Liver (tissue), 9 donors: ENCODE results near the gene PYY. TPM values are rescaled to one million over a fixed set of nuclear protein-coding genes. Genes with fewer than 3 reads are reported as not detected.

Experiments used
- DNase-seq: peaks from one replicate; pipeline ENCODE4 v3.0.0-alpha.2; 2017; ENCODE audit warnings: low spot score
- H3K27ac ChIP-seq, 2 donors: one replicate each; pipeline ENCODE4 v1.7.0; 2013; ENCODE audit warnings: inconsistent platforms in 2 of 2, low read length in 2 of 2, control low read depth in 1 of 2, low read depth in 1 of 2, mild to moderate bottlenecking in 1 of 2
- H3K27me3 ChIP-seq, 4 donors: one replicate each; pipeline versions ENCODE4 v1.6.1 to v1.7.0; 2013; ENCODE audit warnings: low read length in 3 of 4, inconsistent platforms in 1 of 4, mild to moderate bottlenecking in 1 of 4, moderate library complexity in 1 of 4; ENCODE audit not compliant: control insufficient read depth in 4 of 4, insufficient read depth in 4 of 4
- H3K36me3 ChIP-seq, 4 donors: one replicate each; pipeline versions ENCODE4 v1.6.1 to v1.7.0; 2013; ENCODE audit warnings: low read length in 3 of 4, mild to moderate bottlenecking in 3 of 4, low read depth in 1 of 4, moderate library complexity in 1 of 4; ENCODE audit not compliant: control insufficient read depth in 4 of 4, insufficient read depth in 3 of 4
- H3K4me1 ChIP-seq, 4 donors: one replicate each; pipeline versions ENCODE4 v1.6.1 to v1.7.0; 2013; ENCODE audit warnings: low read length in 3 of 4, mild to moderate bottlenecking in 3 of 4, moderate library complexity in 1 of 4; ENCODE audit not compliant: control insufficient read depth in 4 of 4, insufficient read depth in 4 of 4
- H3K4me3 ChIP-seq, 3 donors: one replicate each; pipeline versions ENCODE4 v1.6.1 to v1.7.0; 2013; ENCODE audit warnings: low read length in 3 of 3, control low read depth in 1 of 3, low read depth in 1 of 3, mild to moderate bottlenecking in 1 of 3
- H3K9ac ChIP-seq, 2 donors: one replicate each; pipeline ENCODE4 v1.7.0; 2013; ENCODE audit warnings: low read length in 2 of 2, mild to moderate bottlenecking in 2 of 2, moderate library complexity in 2 of 2, control low read depth in 1 of 2, low read depth in 1 of 2
- H3K9me3 ChIP-seq, 4 donors: one replicate each; pipeline versions ENCODE4 v1.6.1 to v1.7.0; 2013; ENCODE audit warnings: low read length in 3 of 4; ENCODE audit not compliant: control insufficient read depth in 4 of 4
- FOXA1 ChIP-seq: IDR thresholded peaks from 2 replicates; pipeline ENCODE4 v1.6.1; 2016; ENCODE audit warnings: antibody characterized with exemption
- FOXA2 ChIP-seq: IDR thresholded peaks from 2 replicates; pipeline ENCODE4 v1.6.1; 2016; ENCODE audit warnings: antibody characterized with exemption
- GABPA ChIP-seq, 2 donors: IDR thresholded peaks in 1 of 2; conservative IDR thresholded peaks in 1 of 2; 2 replicates each; pipeline ENCODE4 v1.6.1; 2016; ENCODE audit warnings: antibody characterized with exemption in 2 of 2, mild to moderate bottlenecking in 1 of 2, moderate library complexity in 1 of 2
- HNF4A ChIP-seq, 2 donors: conservative IDR thresholded peaks; 2 replicates each; pipeline ENCODE4 v1.6.1; 2016; ENCODE audit warnings: antibody characterized with exemption in 2 of 2, mild to moderate bottlenecking in 2 of 2
- HNF4G ChIP-seq: IDR thresholded peaks from 2 replicates; pipeline ENCODE4 v1.6.1; 2016; ENCODE audit warnings: antibody characterized with exemption
- JUND ChIP-seq, 2 donors: IDR thresholded peaks; 2 replicates each; pipeline ENCODE4 v1.6.1; 2016; ENCODE audit warnings: antibody characterized with exemption in 2 of 2
- RAD21 ChIP-seq, 2 donors: IDR thresholded peaks; 2 replicates each; pipeline ENCODE4 v1.6.1; 2016; ENCODE audit warnings: antibody characterized with exemption in 2 of 2, mild to moderate bottlenecking in 2 of 2
- RXRA ChIP-seq, 2 donors: IDR thresholded peaks; 2 replicates each; pipeline ENCODE4 v1.6.1; 2017 to 2018; ENCODE audit warnings: antibody characterized with exemption in 2 of 2, mild to moderate bottlenecking in 1 of 2
- SP1 ChIP-seq: IDR thresholded peaks from 2 replicates; pipeline ENCODE4 v1.6.1; 2018; ENCODE audit warnings: antibody characterized with exemption, mild to moderate bottlenecking
- TAF1 ChIP-seq: conservative IDR thresholded peaks from 2 replicates; pipeline ENCODE4 v1.6.1; 2016; ENCODE audit warnings: antibody characterized with exemption, mild to moderate bottlenecking
- YY1 ChIP-seq: IDR thresholded peaks from 2 replicates; pipeline ENCODE4 v1.6.1; 2016; ENCODE audit warnings: antibody characterized with exemption, mild to moderate bottlenecking
- WGBS: extraction: QIAGEN DNeasy Blood & Tissue Kit; methylation state at CpG from one replicate; pipeline ENCODE4 v1.1.7; 2013; 5-methylcytosine and 5-hydroxymethylcytosine counted together
- polyA plus RNA-seq, 2 donors: library from polyadenylated mRNA; stranded (reverse) in 1 of 2; unstranded in 1 of 2; fragments of 200-250 nt in 1 of 2; fragments of >200 nt in 1 of 2; fragmentation: Nextera tagmentation in 1 of 2; extraction: Ambion mirVana in 1 of 2; gene quantifications; one replicate each; pipeline versions ENCODE4 v1.2.1 to v1.2.3, GENCODE V29; 2013 to 2015
- total RNA-seq, 2 donors: library from RNA; depleted of rRNA; stranded (reverse); fragments of >200 nt; gene quantifications; one replicate each; pipeline ENCODE4 v1.2.3, GENCODE V29; 2014
- TF ChIP-seq, protein P1 (sequence below): IDR thresholded peaks from 2 replicates; pipeline ENCODE4 v1.6.1; 2016; ENCODE audit warnings: antibody characterized with exemption, mild to moderate bottlenecking
- TF ChIP-seq, protein P2 (sequence below): IDR thresholded peaks from 2 replicates; pipeline ENCODE4 v1.6.1; 2016; ENCODE audit warnings: antibody characterized with exemption
- TF ChIP-seq, protein P3 (sequence below): IDR thresholded peaks from 2 replicates; pipeline ENCODE4 v1.6.1; 2016; ENCODE audit warnings: antibody characterized with exemption
- TF ChIP-seq, protein P4 (sequence below): IDR thresholded peaks from 2 replicates; pipeline ENCODE4 v1.6.1; 2016; ENCODE audit warnings: antibody characterized with exemption
- TF ChIP-seq, protein P5 (sequence below): fragments of 150-350 bp; IDR thresholded peaks from 2 replicates; pipeline ENCODE4 v1.5.1; 2017; ENCODE audit warnings: improper control_type of control experiment, low read depth, low read length; ENCODE audit not compliant: missing input control
- donor health status: healthy.
- donor health status: healthy.
- donor health status: healthy.
- donor health status: healthy.
- donor health status: healthy.

PYY gene
- total and polyA plus RNA-seq, 4 donors = 0.05 TPM; not detected in 3

DNA sequence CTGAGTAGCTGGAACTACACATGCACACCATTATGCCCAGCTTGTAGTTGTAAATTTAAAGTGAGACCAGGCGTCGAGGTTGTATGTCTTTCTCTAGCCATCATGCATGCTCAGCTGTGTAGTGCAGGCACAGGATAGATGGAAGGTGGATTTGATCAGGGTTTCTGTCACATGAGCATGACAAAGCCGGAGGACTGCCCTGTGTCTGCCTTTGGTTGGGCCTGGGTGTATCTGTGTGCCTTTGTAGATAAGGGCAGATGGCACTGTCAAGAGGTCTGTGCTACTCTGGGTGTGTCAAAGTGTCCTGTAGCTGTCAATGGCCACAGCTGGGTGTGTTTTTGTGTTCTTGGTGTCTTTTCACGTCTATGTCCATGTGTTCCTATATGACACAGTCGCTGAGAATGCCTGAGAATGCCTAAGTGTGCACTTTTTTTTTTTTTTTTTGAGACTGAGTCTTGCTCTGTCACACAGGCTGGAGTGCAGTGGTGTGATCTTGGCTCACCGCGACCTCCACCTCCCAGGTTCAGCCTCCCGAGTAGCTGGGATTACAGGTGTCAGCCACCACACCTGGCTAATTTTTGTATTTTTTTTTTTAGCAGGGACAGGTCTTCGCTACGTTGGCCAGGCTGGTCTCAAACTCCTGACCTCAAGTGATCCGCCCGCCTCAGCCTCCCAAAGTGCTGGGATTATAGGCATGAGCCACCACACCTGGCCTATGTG is 46.6 kb upstream of the PYY start:
- no peak for DNase-seq
- H3K4me1 ChIP-seq = peaks cover 13 to 52% (median 32%) of the 10 kb centered on the region in 4 donors
- 80% methylated on average over 12 of the region's 12 CpGs for WGBS
- TF ChIP-seq, protein P1, sequence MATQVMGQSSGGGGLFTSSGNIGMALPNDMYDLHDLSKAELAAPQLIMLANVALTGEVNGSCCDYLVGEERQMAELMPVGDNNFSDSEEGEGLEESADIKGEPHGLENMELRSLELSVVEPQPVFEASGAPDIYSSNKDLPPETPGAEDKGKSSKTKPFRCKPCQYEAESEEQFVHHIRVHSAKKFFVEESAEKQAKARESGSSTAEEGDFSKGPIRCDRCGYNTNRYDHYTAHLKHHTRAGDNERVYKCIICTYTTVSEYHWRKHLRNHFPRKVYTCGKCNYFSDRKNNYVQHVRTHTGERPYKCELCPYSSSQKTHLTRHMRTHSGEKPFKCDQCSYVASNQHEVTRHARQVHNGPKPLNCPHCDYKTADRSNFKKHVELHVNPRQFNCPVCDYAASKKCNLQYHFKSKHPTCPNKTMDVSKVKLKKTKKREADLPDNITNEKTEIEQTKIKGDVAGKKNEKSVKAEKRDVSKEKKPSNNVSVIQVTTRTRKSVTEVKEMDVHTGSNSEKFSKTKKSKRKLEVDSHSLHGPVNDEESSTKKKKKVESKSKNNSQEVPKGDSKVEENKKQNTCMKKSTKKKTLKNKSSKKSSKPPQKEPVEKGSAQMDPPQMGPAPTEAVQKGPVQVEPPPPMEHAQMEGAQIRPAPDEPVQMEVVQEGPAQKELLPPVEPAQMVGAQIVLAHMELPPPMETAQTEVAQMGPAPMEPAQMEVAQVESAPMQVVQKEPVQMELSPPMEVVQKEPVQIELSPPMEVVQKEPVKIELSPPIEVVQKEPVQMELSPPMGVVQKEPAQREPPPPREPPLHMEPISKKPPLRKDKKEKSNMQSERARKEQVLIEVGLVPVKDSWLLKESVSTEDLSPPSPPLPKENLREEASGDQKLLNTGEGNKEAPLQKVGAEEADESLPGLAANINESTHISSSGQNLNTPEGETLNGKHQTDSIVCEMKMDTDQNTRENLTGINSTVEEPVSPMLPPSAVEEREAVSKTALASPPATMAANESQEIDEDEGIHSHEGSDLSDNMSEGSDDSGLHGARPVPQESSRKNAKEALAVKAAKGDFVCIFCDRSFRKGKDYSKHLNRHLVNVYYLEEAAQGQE = no peak
- no peak for TF ChIP-seq YY1
- H3K27me3 ChIP-seq = no peaks in the 10 kb centered on the region
- H3K27ac ChIP-seq = peak overlapping the region; percentile 94 to 98
- H3K4me3 ChIP-seq = no peak overlapping the region
- no peaks in the 10 kb centered on the region for H3K9me3 ChIP-seq
- H3K9ac ChIP-seq = no peak overlapping the region
- no peaks in the 10 kb centered on the region for H3K36me3 ChIP-seq

DNA sequence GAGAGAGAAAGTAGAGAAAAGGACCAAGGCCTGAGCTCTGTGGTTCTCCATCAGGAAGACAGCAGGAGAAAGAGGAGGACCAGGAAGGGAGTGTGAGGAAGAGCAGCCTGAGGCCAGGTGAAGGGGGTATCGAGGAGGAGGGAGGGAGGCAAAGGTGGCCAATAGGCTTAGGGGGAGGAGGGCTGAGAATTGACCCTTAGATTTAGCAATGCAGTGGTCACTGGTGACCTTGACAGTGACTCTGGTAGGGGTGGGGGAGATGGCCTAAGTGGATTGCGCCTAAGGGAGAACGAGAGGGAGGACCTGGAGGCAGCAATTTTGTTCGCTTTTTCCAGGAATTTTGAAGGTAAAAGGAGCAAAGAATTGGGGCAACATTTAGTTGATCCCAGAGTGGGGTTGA is 45.3 kb upstream of the PYY start:
- Histone ChIP-seq H3K4me1 (peaks cover 18 to 50% (median 35%) of the 10 kb centered on the region in 4 donors), H3K36me3 (no peaks in the 10 kb centered on the region), H3K27me3 (no peaks in the 10 kb centered on the region), H3K27ac (peak overlapping the region in 1 of 2 donors; percentile 7), H3K9ac (no peak overlapping the region), H3K9me3 (no peaks in the 10 kb centered on the region), H3K4me3 (no peak overlapping the region)
- no peak for DNase-seq
- 61% methylated on average over 4 of the region's 4 CpGs for WGBS
- no peak for TF ChIP-seq TAF1
- no peak for TF ChIP-seq JUND (IDR thresholded peaks at IDR 0.05)
- TF ChIP-seq, protein P2, sequence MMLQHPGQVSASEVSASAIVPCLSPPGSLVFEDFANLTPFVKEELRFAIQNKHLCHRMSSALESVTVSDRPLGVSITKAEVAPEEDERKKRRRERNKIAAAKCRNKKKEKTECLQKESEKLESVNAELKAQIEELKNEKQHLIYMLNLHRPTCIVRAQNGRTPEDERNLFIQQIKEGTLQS = no peak
- TF ChIP-seq HNF4G = no peak
- no peak for TF ChIP-seq YY1
- TF ChIP-seq, protein P3, sequence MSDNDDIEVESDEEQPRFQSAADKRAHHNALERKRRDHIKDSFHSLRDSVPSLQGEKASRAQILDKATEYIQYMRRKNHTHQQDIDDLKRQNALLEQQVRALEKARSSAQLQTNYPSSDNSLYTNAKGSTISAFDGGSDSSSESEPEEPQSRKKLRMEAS = no peak
- peak; percentile 21 for TF ChIP-seq SP1
- no peak for TF ChIP-seq GABPA (IDR thresholded peaks at IDR 0.05 in 1 of 2, conservative IDR thresholded peaks at IDR 0.05 in 1 of 2)
- TF ChIP-seq, protein P4, sequence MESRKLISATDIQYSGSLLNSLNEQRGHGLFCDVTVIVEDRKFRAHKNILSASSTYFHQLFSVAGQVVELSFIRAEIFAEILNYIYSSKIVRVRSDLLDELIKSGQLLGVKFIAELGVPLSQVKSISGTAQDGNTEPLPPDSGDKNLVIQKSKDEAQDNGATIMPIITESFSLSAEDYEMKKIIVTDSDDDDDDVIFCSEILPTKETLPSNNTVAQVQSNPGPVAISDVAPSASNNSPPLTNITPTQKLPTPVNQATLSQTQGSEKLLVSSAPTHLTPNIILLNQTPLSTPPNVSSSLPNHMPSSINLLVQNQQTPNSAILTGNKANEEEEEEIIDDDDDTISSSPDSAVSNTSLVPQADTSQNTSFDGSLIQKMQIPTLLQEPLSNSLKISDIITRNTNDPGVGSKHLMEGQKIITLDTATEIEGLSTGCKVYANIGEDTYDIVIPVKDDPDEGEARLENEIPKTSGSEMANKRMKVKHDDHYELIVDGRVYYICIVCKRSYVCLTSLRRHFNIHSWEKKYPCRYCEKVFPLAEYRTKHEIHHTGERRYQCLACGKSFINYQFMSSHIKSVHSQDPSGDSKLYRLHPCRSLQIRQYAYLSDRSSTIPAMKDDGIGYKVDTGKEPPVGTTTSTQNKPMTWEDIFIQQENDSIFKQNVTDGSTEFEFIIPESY = no peak
- peak in 1 of 2 donors; percentile 31 for TF ChIP-seq RXRA (IDR thresholded peaks at IDR 0.05)
- TF ChIP-seq HNF4A (conservative IDR thresholded peaks at IDR 0.05) = no peak
- TF ChIP-seq, protein P1 = no peak
- TF ChIP-seq, protein P5, sequence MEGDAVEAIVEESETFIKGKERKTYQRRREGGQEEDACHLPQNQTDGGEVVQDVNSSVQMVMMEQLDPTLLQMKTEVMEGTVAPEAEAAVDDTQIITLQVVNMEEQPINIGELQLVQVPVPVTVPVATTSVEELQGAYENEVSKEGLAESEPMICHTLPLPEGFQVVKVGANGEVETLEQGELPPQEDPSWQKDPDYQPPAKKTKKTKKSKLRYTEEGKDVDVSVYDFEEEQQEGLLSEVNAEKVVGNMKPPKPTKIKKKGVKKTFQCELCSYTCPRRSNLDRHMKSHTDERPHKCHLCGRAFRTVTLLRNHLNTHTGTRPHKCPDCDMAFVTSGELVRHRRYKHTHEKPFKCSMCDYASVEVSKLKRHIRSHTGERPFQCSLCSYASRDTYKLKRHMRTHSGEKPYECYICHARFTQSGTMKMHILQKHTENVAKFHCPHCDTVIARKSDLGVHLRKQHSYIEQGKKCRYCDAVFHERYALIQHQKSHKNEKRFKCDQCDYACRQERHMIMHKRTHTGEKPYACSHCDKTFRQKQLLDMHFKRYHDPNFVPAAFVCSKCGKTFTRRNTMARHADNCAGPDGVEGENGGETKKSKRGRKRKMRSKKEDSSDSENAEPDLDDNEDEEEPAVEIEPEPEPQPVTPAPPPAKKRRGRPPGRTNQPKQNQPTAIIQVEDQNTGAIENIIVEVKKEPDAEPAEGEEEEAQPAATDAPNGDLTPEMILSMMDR = no peak
- TF ChIP-seq FOXA2 = no peak
- no peak for TF ChIP-seq RAD21 (IDR thresholded peaks at IDR 0.05)
- no peak for TF ChIP-seq FOXA1
